Measurements from ENCODE around the gene AK9.

The AK9 gene

DNA sequence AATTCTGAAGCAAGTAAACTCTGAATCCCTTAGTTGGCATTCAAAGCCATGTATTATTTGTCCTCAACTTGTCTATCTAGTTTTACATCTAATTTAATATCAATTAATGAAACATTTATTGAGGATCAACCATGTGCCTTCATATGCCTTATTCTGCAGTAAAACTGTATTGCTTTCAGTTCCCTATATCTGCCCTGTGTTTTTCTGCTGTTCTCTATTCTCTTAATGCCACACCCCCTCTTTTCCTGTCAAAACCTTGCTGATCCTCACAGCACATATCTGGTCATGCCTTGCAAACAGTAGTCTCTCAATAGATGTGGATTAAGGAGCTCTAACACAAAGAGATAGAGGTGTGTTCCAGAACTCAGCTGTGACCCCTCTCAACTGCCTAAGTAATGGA, 2.1 kb upstream of the AK9 start:
- no peak for DNase-seq

DNA sequence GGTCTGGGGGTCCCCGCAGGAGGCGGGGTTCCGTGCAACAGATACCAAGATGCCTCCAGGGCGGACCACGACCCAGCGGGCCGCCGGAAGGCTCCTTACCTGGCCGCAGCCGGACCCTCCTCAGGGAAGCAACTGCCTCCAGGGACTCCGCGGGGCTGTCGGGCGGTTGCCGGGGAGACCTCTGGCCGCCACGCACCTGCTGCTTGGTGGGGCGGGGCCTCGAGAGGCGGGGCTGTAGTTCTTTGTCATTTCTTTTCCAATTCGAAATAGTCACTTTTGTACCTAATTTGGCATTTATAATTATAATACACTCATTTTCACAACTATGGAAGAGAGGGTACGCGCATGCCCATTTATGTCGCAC, 647 bp downstream of the AK9 start:
- DNase-seq, result peak; percentile 63

DNA sequence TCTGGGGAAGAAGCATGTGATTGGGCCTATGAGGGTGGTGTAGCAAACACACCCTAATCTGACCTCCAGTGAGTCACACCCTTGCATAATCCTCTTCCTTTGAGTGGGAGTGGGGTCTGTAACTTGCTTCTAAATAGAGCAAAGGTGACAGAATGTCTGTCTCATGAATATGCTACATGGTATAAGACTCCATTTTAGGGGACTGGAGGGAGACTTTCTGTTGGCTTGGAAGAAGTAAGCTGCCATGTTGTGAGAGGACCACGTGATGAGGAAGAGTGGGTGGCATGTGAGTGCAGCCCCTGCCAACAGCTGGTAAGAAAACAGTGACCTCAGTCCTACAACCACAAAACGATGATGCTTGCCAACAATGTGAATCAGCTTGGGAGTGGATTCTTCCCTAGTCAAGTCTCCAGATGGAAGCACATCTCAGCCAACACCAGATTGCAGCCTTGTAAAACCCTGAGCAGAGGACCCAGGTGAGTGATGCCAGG, 3.7 kb downstream of the AK9 start:
- peak; percentile 16 for DNase-seq

DNA sequence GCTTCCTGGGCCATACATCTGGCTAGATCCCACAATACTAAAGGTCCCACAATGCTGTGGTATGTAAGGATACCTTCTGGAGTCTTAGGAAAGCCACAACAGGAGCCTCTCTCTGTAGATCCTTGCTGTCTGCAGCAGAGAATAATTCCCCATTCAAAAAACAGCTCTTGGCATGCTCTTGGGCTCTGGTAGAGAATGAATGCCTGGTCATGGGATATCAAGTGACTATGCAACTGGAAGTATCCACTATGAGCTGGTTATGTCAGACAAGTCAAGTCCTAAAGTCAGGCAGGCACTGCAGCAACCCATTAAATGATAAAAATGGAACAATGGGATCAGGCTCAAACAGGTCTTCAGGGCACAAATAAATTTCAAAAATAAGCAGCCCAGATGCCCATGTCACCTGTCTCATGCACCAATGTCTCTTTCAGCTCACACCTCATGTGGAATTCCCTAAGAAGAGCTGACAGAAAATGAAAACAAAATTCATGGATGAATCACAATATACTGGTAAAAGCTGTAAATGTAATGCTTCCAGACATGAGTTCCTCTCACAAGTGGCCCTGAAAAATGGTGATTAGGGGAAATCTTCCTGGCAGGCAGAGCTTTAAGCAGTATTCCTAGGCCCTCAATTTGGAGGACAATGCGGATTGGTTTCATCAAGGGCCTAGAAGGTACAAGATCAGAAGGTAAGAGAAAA, 4.3 kb downstream of the AK9 start:
- DNase-seq, result no peak

DNA sequence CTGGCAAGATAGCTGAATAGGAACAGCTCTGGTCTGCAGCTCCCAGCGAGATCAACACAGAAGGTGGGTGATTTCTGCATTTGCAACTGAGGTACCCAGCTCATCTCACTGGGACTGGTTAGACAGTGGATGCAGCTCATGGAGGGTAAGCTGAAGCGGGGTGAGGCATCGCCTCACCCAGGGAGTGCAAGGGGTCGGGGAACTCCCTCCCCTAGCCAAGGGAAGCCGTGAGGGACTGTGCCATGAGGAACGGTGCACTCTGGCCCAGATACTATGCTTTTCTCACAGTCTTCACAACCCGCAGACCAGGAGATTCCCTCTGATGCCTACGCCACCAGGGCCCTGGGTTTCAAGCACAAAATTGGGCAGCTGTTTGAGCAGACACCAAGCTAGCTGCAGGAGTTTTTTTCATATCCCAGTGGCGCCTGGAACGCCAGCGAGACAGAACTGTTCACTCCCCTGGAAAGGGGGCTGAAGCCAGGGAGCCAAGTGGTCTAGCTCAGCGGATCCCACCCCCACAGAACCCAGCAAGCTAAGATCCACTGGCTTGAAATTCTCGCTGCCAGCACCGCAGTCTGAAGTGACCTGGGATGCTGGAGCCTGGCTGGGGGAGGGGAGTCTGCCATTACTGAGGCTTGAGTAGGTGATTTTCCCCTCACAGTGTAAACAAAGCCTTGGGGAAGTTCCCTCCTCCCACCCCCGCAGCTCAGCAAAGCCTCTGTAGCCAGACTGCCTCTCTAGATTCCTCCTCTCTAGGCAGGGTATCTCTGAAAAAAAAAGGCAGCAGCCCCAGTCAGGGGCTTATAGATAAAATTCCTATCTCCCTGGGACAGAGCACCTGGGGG, 12.1 kb downstream of the AK9 start:
- peak; percentile 5 for DNase-seq

DNA sequence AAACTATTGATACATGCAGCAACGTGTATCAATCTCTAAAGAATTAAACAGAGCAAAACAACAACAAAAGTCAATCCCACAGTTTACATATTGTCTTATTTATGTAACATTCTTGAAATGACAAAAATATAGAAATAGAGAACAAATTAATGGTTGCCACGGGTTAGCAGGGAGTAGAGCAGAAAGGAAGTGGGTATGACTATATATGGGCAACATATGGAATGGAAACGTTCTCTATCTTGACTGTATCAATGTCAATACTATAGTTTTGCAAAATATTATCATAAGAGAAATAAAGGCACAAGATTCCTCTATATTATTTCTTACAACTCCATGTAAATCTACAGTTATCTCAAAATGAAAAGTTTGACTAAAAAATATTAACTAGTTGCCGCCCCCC, 12.8 kb downstream of the AK9 start:
- DNase-seq, result no peak

DNA sequence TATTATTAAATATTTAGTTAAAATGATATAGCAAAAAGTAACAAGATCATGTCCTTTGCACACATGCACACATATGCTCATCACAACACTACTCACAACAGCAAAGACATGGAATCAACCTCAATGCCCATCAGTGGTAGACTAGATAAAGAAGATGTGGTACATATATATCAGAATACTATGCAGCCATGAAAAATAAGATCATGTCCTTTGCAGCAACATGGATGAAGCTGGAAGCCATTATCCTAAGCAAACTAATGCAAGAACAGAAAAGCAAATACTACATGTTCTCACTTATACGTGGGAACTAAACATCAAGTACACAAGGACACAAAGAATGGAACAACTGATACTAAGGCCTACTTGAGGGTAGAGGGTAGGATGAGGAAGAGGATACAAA, 14.3 kb downstream of the AK9 start:
- no peak for DNase-seq

DNA sequence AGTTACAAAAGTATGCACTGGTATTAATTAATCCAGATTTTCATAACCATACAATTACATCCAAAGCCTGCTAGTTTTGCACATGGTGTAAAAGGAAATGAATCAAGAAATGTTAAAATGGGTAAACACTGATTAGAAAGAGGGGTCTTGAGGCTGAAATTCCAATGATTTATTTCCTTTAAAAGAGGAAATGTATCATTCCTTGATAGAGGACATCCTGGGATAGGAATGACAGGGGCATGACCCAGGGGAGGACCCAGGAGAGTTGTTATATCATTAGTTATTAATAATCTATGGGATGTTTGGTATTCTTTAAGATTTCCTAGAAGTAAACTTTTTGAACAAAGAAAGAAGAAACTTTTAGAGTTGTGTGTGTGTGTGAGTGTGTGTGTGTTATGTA, 18.2 kb downstream of the AK9 start:
- DNase-seq, result no peak

DNA sequence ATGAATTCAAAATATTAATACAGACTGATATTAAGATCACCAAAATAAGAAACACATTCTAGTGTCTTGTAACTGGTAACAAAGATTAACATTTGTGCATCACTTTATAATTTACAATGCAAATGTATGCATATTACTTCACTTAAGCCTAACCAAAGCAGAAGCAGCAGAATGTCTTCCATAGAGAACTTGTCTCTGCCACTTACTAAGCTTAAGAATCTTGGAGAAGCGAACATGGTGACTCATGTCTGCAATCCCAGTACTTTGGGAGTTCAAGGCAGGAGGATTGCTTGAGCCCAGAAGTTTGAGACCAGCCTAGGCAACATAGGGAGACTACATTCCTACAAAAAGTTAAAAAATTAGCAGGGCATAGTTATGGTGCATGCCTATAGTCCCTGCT, 18.8 kb downstream of the AK9 start:
- DNase-seq, result no peak

DNA sequence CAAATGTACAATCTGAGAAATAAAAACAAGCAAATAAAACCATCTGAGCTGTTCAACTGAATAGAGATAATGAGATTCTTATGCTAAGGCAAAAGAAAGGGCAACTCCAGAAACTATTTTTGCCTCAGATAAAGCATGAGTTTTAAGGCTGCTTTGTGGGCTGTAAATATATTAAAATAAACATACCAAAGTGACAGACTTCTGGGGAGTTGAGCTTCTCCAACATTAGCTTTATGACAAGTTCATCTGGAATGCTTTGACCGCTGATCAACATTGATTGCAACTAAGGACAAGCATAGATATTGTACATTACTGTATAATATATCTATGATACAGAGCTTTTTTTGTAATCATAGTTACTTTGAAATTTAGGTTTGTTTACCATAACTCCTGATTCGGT, 19.3 kb downstream of the AK9 start:
- no peak for DNase-seq

DNA sequence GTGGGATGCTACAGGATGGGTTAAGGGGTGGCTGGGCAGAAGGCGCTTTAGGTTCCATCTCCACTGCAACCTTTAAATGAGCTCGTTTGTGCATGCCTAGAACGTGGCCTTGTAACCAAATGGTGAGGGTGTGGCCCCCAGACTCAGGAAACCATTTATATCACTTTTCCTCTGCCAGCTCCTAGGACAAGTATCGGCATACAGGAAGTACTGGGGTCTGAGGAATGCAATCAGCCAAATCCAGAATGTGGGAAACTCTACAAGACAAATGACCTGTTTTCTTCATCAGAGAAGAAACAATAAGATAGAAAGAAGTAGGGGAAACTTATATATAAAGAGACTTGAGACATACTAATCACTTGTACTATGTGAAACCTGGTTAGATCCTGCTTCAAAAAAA, 21.2 kb downstream of the AK9 start:
- no peak for DNase-seq

DNA sequence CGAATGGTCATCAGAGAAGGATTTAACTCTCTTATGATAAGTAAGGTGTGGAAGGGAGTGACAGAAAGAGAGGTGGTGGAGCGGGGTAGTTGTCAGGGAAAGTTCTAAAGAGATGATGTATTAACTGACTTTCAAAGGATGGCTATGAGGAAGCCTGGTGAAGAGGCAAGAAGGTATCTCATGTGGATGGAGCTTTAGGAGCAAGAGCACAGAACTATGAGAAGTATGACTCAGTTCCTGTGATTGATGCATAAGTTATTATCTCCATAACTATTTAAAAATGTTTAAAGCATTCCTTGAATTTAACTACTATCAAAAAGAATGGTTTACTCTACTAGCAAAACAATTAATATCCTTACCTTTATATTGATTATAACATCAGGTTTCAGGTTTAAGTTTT, 28.8 kb downstream of the AK9 start:
- no peak for DNase-seq

DNA sequence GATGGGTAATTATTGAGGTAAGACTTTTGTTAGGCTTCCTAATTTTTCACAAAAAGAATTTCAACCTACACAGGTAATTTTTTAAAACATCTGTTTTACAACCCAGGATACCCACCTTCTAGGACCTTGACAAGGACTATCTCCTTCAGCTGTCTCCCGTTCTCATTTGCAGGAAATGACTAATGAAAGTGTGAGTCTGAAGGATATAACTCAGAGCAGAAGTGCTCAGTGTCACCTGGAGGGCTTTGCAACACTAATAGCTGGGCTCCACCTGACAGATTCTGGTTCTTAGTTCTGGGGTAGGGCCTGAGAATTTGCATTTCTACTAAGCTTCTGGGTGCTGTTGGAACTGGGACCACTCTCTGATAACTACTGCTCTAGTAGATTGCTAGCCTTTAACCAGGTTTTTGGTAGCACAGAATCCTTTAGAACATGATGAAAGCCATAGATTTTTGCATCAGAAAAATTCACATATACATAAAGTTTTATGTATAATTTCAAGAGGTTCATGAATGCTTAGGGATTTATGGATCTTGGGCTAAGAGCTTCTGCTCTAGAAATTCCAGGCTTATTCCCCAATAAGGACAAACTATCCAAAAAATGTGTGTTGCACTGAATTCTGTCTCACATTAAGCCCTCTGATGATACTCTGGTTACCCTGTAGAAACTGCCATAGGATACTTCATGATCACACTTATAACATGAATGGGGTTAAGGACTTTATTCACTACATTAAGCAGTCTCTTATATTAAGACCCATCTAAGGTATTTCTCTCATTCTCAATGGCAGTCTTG, 30.3 kb downstream of the AK9 start:
- peak; percentile 3 for DNase-seq

DNA sequence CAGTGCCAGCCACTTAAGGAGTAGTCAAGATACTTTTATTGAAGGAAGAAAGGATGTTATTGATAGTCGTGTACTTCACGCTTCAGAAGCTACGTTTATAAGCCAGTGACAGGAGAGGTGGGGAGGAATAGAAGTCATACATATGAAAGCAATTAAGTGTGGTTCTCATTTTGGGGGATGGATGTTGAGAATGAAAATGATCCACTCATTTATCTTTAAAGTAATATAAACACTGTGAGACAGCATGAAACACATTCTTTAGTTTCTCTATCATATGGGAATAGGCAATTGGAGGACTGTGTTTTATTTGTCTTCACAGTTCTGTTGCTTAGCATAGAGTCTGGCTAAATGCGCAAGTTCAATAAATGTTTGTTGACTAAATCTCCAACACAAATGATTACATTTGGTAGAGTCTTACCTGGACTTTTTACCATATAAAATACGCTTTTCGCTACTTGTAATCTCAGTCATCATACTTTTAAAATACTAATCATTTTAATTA, 35.2 kb downstream of the AK9 start:
- DNase-seq, result no peak

DNA sequence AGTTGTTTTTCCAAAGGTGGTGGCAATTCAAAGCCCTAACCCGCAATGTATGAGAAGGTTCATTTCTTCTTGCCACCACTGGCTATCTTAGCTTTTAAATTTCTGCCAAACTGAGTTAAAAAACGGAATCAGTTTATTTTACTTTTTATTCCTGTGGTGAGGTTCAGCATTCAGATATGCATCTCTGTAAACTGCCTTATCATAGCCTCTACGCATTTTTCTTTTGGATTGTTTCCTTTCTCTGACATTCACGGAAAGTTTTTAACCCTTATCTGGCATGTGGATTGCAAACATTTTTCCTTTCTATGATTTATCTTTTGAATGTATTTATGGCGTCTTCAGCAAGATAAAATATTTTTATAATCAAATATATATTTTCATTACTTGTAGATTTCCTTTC, 37.7 kb downstream of the AK9 start:
- DNase-seq, result no peak

DNA sequence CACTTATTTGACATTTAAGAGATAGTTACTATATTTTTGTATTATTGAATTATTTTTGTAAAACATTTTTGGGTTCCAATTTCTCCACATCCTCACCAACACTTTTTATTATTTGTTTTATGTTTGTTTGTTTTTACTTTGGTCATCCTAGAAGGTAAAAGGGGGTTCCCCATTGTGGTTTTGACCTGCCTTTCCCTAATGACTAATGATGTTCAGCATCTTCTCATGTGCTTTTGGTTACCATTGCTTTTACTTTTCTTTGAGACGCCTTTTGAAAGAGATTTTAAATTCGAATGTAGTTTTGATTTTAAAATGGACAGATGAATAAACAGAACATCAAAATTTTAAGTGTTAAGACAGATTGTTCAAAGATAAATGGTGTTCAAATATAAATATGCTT, 46.9 kb downstream of the AK9 start:
- DNase-seq, result no peak

DNA sequence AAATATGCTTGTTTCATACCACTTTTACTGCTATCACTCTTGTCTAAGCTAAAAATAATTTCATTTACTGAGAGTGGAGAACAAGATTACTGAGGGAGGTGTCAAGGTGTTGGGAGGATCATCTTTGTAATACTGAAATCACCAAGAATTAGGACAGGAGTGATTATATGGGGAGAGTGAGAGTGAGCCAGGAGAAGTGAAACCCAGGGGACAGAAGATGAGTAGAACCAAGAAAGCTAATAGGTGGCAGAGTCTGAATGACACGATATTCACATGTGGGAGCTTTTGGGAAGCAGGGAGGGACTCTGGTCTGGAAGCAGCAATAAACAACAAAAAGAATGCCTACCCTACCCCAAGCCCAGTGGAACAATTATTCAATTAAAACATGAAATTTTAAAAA, 58.6 kb downstream of the AK9 start:
- DNase-seq, result no peak

DNA sequence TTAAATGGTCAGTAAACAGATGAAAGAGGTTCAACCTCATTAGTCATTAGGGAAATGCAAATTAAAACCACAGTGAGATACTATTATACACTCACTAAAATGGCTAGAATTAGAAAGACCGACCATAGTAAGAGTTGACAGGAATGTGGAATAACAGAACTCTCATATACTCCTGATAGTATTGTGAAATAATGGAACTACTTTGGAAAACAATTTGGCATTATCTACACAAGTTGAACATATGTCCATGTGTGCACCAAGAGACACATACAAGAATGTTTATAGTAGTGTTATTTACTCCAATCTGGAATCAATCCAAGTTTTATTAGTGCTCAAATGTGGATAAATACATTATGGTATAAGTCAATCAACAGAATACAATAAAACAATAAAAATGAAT, 59.6 kb downstream of the AK9 start:
- no peak for DNase-seq

DNA sequence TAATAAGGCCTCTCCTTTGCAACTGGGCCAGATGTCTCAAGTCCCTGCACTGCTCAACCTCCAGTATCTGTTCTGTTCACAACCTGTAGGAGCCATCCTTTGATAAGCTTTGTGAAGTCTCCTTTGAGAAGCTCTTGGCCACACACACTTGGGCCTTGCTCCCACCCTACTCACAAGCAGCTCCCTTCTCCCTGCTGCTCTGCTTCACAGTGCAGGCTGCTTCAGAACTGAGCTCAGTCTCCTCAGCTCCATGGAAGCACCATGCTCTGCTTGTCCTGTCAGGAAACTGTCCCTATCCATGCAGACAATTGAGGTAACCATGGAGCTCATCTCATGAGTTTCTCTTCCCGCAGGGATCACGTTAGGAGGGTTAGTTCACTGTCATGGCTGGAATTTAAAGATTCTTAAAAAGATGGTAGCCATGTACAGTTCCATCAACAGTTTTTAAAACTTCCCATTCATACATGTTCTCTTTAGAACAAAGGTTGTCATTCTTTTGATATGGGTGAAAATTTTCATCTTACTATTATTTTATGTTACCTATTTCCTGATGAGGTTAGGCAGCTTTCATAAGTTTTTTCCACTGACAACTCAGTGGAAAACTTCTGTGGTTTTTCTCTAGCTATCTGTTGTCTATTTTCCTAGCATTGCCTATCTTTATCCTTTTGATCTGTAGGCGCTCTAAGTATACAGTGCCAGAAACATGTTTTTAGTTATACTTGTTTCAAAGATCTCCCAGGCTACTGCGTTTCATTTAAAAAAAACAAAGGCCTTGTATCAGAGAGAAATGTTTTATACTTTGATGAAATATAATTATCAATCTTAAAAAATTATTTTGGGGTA, 62.6 kb downstream of the AK9 start:
- no peak for DNase-seq

DNA sequence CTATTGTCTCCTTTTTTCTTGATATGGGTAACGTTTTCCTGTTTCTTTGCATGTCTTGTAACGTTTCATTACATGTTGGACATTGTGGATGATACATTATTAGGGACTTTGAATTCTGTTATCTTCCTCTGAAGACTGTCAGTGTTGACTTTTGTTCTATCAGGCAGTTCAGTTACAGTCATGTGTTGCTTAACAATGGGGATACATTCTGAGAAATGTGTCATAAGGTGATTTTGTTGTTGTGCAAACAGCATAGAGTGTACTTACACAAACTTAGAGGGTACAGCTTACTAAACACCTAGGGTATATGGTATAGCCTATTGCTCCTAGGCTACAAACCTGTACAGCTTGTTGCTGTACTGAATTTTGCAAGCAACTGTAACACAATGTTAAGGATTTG, 64.7 kb downstream of the AK9 start:
- no peak for DNase-seq

DNA sequence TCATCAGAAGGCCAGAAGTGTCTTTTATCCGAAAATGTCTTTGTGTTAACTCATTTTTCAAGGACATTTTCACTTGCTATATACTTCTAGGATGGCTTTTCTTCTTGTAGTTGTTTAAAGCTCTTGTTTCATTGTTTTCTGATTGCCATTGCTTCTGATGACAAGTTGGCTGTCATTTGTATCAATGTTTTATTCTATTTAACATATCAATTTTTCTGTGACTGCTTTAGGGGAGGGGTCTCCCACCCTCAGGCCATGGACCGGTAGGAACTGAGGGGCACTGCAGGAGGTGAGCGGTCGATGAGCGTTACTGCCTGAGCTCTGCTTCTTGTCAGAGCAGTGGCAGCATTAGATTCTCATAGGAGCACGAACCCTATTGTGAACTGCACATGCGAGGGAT, 65.8 kb downstream of the AK9 start:
- no peak for DNase-seq

DNA sequence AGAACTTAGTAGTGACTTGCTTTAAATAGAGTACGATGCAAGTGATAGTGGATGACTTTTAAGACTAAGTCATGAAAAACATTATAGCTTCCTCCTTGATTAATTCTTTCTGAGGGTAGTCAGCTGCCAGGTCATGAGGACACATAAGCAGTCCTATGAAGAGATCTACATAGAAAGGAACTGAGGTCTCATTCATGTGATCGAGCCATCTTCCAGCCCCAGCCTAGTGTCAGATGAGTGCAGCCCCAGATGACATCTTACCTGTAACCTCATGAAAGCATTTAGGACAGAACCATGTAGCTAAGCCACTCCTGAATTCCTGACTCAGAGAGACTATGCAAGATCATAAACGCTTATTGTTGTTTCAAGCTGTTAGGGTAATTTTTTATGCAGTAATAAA, 67.7 kb downstream of the AK9 start:
- DNase-seq, result no peak

DNA sequence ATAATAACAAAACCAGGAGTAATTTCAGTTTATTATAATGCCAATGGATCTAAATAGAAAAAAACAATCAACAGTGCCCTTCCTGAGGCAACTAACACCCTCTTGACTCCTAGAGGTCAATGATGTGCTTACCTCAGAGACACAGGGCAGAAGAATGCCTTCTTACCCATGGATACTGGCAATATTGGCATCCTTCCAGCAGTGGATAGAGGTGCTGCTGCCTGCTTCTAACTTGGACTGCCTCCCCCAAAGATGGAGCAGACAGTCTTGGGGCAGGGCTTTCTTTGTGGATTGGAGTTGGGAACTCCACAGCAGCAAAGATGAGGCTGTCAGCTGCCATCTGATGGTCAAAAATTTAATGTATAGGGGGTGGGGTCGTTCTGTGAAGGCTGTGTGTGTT, 78.7 kb downstream of the AK9 start:
- DNase-seq, result no peak

All from stimulated activated CD4-positive, alpha-beta T cell treated with anti-CD3 and anti-CD28 coated beads, Interleukin-1b, Interleukin-23, amount 100 ng/mL, for 48 hours (primary cell).